Endothelial cell (in vitro differentiated cells): ENCODE measurements around the gene DPEP2NB. TPM values are rescaled to one million over a fixed set of nuclear protein-coding genes. Genes with fewer than 3 reads are reported as not detected.
"Not testable (repeated sequence)": the region's sequence is repeated elsewhere in the genome, so short reads cannot be mapped to it uniquely, and the experiment has no call there.

Experiments
- DNase-seq: peaks from one replicate; pipeline ENCODE4 v3.0.0; 2021; ENCODE audit warnings: low spot score
- H3K27ac Mint-ChIP-seq: one replicate; pipeline ENCODE4 v1.8.0; 2021; ENCODE audit warnings: mixed read lengths, inconsistent platforms; ENCODE audit not compliant: unreplicated experiment
- H3K27me3 Mint-ChIP-seq: one replicate; pipeline ENCODE4 v1.8.0; 2021; ENCODE audit warnings: mild to moderate bottlenecking, moderate library complexity, mixed read lengths, inconsistent platforms; ENCODE audit not compliant: unreplicated experiment
- H3K36me3 Mint-ChIP-seq: one replicate; pipeline ENCODE4 v1.8.0; 2021; ENCODE audit warnings: mild to moderate bottlenecking, low read depth, mixed read lengths, inconsistent platforms; ENCODE audit not compliant: unreplicated experiment
- H3K4me1 Mint-ChIP-seq: one replicate; pipeline ENCODE4 v1.8.0; 2021; ENCODE audit warnings: mild to moderate bottlenecking, mixed read lengths, inconsistent platforms; ENCODE audit not compliant: unreplicated experiment
- H3K4me3 Mint-ChIP-seq: one replicate; pipeline ENCODE4 v1.8.0; 2021; ENCODE audit warnings: mild to moderate bottlenecking, mixed read lengths, inconsistent platforms; ENCODE audit not compliant: unreplicated experiment
- H3K9me3 Mint-ChIP-seq: one replicate; pipeline ENCODE4 v1.8.0; 2021; ENCODE audit warnings: mixed read lengths, inconsistent platforms; ENCODE audit not compliant: unreplicated experiment
- CTCF ChIP-seq: fragments of 200-600 bp; sonication (generic); IDR thresholded peaks from one replicate; pipeline ENCODE4 v1.5.0; 2021; ENCODE audit warnings: antibody characterized with exemption; ENCODE audit not compliant: unreplicated experiment
- total RNA-seq: library from RNA; stranded (reverse); fragmentation: NEBNext Ultra II Directional; extraction: Animal tissue kit (Norgen Biotek cat#: 25700); gene quantifications from one replicate; pipeline ENCODE4 v1.2.1, GENCODE V29; 2021; ENCODE audit not compliant: unreplicated experiment

DPEP2NB gene
- total RNA-seq, 1 donor from 2014 or later, result not detected

GRCh38 chr16:68013440-68013839, 2.3 kb downstream of the DPEP2NB start:
- peak overlapping the region; percentile 48 for H3K27ac Mint-ChIP-seq
- no peak for TF ChIP-seq CTCF
- H3K36me3 Mint-ChIP-seq, result no peaks in the 10 kb centered on the region
- no peaks in the 10 kb centered on the region for H3K9me3 Mint-ChIP-seq
- peaks cover 4% of the 10 kb centered on the region for H3K27me3 Mint-ChIP-seq
- DNase-seq, result no peak
- H3K4me3 Mint-ChIP-seq, result no peak overlapping the region
- H3K4me1 Mint-ChIP-seq, result peaks cover 10% of the 10 kb centered on the region

- not testable (repeated sequence) for H3K27ac Mint-ChIP-seq, H3K9me3 Mint-ChIP-seq, H3K36me3 Mint-ChIP-seq, DNase-seq, H3K27me3 Mint-ChIP-seq, H3K4me3 Mint-ChIP-seq
- peaks cover 20% of the 10 kb centered on the region for H3K4me1 Mint-ChIP-seq
Measured at GRCh38 chr16:68009872-68010271, 5.8 kb downstream of the DPEP2NB start.

GRCh38 chr16:68009157-68009735, 6.5 kb downstream of the DPEP2NB start:
- Mint-ChIP-seq H3K9me3 (no peaks in the 10 kb centered on the region), H3K36me3 (no peaks in the 10 kb centered on the region), H3K27ac (no peak overlapping the region), H3K4me1 (peaks cover 20% of the 10 kb centered on the region), H3K4me3 (no peak overlapping the region), H3K27me3 (peaks cover 2% of the 10 kb centered on the region)
- no peak for DNase-seq
- no peak for TF ChIP-seq CTCF

- H3K27ac Mint-ChIP-seq, result peak overlapping the region; percentile 64
- no peaks in the 10 kb centered on the region for H3K9me3 Mint-ChIP-seq
Measured at GRCh38 chr16:68005786-68006286, 9.9 kb downstream of the DPEP2NB start.

GRCh38 chr16:68005211-68005610, 10.5 kb downstream of the DPEP2NB start:
- H3K36me3 Mint-ChIP-seq, result no peaks in the 10 kb centered on the region
- DNase-seq, result no peak
- H3K27me3 Mint-ChIP-seq, result no peaks in the 10 kb centered on the region
- peak overlapping the region; percentile 64 for H3K27ac Mint-ChIP-seq
- TF ChIP-seq CTCF, result no peak
- no peak overlapping the region for H3K4me3 Mint-ChIP-seq
- peaks cover 18% of the 10 kb centered on the region for H3K4me1 Mint-ChIP-seq
- H3K9me3 Mint-ChIP-seq, result no peaks in the 10 kb centered on the region

More at GRCh38 chr16:68005786-68006286, 9.9 kb downstream of the DPEP2NB start:
- no peak for TF ChIP-seq CTCF
- H3K4me3 Mint-ChIP-seq, result no peak overlapping the region
- H3K27me3 Mint-ChIP-seq, result no peaks in the 10 kb centered on the region
- peaks cover 13% of the 10 kb centered on the region for H3K4me1 Mint-ChIP-seq
- DNase-seq, result no peak
- no peaks in the 10 kb centered on the region for H3K36me3 Mint-ChIP-seq
